GM21529 (cell line): ENCODE measurements around the gene INPP4A.
A peak's percentile ranks its signal among the peaks of the same experiment; 100 is the strongest.
"Not testable (repeated sequence)": the region's sequence is repeated elsewhere in the genome, so short reads cannot be mapped to it uniquely, and the experiment has no call there.

Source experiments
- ATAC-seq: cut with Tn5 transposase; IDR thresholded peaks from one replicate; pipeline ENCODE4 v1.9.1; 2021; ENCODE audit not compliant: unreplicated experiment

INPP4A gene

DNA sequence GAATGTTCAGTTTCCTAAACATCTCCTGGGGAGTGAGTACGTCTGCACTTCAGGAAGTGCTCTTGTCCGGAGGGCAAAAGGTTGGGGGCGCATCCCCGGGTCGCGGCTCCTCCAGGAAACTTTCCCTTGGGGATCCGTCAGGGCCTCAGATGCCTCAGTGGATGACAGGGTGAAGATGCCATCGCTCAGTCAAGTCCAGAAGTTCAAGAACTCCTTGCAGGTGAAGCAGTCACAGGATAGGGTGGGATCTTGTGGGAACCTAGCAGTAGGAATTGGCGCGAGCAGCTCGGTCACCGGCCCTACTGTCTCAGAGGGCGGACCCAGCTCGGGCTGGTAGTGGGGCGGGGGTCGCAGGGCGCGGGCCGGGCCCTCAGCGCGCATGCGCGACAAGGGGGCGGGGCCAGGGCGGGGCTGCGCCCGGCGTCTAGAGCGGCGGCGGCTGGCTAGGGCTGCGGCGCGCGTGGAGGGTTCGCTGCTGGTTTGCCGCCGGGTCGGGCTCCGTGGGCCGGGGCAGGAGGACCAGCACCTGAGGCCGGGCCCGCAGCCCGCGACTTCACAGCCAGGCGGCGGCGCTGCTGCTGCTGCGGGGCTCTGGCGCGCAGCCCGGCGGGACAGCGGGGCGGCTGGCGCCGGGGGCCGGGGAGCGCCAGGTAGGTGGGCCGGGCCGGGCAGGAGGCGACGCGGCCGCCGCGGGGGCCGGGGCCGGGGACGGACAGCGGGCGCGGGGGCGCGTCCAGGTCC lies at the start of gene INPP4A:
Gene INPP4A (plus strand): TSS at position 423 of the 741 bp plus-strand sequence. CDS start 75,191 bp downstream, outside the sequence.
- peak; percentile 77 for ATAC-seq

DNA sequence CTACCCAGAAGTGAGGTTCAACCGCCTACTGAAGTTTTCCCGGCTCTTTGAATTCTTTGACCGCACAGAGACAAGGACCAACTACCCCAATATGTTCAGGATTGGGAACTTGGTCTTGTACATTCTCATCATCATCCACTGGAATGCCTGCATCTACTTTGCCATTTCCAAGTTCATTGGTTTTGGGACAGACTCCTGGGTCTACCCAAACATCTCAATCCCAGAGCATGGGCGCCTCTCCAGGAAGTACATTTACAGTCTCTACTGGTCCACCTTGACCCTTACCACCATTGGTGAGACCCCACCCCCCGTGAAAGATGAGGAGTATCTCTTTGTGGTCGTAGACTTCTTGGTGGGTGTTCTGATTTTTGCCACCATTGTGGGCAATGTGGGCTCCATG lies 48.7 kb upstream of the INPP4A start:
- ATAC-seq: no peak

DNA sequence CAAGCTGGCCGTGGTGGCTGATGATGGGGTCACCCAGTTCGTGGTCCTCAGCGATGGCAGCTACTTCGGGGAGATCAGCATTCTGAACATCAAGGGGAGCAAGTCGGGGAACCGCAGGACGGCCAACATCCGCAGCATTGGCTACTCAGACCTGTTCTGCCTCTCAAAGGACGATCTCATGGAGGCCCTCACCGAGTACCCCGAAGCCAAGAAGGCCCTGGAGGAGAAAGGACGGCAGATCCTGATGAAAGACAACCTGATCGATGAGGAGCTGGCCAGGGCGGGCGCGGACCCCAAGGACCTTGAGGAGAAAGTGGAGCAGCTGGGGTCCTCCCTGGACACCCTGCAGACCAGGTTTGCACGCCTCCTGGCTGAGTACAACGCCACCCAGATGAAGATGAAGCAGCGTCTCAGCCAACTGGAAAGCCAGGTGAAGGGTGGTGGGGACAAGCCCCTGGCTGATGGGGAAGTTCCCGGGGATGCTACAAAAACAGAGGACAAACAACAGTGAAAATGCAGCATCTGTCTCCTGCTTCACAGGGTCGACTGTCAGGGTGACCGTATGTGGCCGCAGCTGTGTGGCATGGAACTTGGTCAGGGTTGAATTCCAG lies 47.8 kb upstream of the INPP4A start:
- ATAC-seq: no peak

DNA sequence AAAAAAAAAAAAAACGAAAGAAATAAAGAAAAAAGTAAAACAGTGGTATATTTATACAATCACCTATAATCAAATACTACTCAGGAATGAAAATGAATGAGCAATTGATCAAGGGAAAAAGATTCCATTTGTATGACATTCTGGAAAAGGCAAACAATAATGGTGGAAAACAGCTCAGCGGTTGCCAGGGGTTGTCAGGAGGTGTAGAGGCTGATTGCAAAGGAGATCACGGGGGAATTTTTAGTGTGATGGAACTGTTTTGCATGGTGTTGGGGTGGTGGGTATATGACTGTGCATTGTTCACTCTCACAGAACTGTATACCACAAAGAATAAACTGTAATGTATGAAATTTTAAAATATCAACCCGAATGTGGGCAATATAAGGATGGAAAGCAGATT lies 45.5 kb upstream of the INPP4A start:
- ATAC-seq: no peak

DNA sequence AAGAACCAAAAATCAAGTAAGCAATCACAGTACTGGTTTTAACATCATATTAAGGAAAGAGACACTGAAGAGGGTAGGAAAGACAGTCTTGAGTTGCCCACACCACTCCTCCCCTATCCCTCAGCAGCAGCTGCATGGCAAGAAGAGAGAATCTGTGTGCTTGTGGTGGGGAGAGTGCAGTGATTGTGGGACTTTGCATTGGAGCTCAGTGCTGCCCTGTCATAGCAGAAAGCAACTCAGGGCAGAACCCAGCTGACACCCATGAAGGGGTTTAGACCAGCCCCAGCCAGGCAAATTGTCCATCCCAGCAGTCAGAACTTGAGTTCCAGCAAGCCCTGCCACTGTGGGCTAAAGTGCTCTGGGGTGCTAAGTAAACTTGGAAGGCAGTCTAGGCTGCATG lies 40.8 kb upstream of the INPP4A start:
- no peak for ATAC-seq

DNA sequence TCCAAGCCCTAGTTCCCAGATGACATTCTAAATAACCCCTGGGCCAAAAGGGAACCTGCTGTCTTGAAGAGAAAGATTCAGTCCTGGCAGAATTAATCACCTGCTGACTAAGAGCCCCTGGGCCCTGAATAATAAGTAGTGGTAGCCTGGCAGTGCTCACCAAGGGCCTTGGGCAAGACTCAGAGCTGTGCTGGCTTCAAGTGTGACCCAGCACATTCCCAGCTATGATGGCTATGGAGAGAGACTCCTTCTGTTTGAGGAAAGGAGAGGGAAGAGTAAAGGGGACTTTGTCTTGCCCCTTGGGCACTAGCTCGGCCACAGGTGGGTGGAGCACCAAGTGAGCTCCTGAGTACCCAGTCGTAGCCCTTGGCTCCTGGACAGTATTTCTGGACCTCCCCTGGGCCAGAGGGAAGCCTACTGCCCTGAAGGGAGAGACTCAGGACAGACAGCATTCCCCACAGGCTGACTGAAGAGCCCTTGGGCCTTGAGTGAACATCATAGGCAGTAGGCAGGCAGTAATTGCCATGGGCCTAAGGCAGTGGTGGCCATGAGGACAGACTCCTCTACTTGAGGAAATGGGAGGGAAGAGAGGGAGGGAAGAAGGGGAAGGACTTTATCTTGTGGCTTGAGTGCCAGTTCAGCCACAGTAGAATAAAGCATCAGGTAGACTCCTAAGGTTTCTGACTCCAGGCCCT lies 40.0 kb upstream of the INPP4A start:
- no peak for ATAC-seq

DNA sequence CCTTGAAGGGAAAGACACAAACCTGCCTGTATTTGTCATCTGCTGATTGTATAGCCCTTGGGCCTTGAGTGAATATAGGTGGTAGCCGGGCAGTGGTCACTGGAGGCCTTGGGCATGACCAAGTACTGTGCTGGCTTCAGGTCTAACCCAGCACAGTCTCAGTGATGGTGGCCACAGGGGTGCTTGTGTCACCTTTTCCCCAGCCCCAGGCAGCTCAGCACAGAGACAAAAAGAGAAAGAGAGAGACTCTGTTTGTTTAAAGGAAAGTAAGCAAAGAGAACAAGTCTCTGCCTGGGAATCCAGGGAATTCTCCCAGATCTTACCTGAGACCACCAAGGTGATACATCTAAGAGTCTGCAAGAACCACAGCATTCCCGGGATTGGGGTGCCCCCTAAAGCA lies 39.4 kb upstream of the INPP4A start:
- ATAC-seq: no peak

DNA sequence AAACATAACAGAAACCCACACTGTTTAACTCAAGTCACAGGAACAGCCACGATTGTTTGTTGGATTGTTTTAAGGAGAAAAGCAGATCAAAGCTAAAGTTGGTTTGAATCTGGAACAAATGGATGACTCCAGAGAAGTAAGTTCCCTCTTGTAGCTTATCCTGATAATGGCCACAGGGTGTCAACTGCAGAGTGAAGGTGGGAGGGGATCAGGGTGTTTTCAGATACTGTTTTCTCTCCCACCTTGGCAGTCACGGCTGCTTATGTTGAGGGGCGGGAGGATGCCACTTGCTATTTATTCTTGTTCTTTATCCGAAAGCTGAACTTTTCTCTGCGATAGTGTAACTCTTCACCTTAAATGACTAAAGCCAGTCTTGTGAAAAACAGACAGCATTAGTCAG lies 36.5 kb upstream of the INPP4A start:
- ATAC-seq: no peak

DNA sequence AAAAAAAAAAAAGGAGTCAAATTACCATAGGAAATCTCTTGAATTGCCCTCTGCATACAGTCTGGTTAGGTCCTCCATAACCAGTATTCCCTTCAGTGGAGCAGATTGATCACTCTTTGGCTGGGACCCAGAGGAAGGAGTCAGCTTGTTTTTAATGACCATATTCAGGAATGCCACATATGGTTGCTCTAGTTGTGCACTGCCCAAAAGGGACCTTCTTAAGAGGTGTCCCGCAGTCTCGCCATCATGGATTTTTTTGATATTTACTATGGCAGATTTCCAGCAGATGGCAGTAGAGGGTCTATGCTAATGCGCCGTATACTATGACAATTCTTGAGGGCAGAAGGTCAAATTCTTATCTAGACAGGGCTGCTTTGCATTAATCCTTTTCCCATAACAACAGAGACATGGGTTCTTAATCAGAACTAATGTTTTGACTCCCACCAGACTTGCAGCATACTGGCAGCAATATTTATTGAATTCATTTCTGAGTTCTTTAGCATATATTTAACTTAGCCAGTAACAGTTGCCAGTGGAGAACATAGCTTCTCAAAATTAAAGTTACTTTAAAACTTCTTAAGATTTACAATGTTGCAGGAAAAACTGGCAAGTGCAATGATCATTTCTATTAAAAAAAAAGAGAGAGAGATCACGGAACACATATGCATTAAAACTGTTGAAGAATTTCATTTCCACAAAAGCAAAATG lies 31.8 kb upstream of the INPP4A start:
- peak; percentile 68 for ATAC-seq

DNA sequence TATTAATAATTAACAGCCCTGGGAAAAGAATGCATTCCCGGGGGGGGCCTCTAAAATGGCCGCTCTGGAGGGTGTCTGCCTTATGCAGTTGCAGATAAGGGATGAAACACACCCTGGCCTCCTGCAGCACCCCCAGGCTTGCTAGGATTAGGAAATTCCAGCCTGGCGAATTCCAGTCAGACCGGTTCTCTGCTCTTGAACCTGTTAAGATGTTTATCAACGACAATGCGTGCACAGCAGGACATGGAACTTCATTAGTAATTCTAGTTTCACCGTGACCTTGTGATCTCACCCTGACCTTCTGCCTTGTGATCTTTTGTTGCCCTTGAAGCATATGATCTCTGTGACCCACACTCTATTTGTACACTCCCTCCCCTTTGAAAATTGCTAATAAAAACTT lies 30.4 kb upstream of the INPP4A start:
- ATAC-seq: not testable (repeated sequence)

DNA sequence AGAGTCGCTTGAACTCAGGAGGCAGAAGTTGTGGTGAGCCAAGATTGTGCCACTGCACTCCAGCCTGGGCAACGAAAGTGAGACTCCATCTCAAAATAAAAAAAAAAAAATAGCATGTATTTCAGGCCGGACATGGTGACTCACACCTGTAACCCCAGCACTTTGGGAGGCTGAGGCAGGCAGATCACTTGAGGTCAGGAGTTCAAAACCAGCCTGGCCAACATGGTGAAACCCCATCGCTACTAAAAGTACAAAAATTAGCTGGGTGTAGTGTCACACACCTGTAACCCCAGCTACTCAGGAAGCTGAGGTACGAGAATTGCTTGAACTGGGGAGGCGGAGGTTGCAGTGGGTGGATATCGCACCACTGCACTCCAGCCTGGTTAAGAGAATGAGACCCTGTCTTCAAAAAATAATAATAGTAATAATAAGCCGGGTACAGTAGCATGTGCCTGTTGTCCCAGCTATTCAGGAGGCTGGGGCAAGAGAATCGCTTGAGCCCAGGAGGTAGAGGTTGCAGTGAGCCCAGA lies 28.9 kb upstream of the INPP4A start:
- not testable (repeated sequence) for ATAC-seq

DNA sequence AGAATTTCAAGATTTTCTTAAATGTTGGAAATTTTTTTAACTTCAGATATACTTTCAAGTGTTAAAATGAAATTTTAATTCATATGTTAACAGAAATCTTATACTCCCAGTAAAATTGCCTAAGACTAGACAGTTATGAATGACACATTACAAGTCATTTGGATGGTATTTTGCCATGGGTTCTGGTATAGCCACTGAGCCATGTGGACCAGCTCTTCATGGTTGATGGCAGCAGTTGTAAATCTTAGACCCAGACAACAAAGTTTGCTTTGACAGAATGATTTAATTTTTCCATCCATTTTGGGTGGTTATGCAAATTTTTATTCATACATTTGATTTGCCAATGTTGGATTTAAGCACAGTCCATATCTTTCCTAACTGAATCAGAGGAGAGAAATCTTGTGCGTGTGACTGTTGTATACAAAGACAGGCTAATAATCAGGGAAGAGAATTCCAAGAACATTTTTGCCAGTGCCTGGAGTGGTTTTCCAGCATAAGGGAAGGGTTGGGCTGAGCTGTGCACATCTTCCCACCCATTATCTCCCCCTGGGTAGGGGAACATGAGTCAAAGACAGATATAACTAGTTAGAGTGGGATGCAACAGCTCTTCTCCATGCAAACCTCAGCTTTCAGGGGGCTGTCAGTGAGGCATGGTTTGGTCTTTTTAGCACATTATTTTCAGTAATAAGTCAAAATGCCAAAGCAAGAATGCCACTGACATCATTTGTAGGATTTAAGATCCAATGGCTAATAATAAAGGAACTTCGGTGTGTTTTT lies 28.1 kb upstream of the INPP4A start:
- no peak for ATAC-seq

DNA sequence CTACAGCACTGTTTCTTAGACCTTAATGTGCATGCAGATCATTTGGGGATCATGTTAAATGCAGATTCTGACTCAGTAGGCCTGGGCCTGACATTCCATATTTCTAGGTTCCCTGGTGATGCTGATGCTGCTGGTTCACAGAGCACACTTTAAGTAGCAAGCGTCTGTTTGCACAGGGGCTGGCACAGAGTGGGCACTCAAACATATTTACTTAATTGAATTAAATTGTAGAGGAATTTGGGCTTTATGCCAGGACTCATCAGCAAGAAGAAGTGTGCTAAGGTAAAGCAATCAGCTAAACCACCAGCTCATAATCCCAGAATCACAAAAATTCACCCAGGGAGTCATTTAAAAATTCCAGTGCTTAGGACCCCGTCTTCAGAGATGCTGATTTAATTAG lies 25.1 kb upstream of the INPP4A start:
- no peak for ATAC-seq

DNA sequence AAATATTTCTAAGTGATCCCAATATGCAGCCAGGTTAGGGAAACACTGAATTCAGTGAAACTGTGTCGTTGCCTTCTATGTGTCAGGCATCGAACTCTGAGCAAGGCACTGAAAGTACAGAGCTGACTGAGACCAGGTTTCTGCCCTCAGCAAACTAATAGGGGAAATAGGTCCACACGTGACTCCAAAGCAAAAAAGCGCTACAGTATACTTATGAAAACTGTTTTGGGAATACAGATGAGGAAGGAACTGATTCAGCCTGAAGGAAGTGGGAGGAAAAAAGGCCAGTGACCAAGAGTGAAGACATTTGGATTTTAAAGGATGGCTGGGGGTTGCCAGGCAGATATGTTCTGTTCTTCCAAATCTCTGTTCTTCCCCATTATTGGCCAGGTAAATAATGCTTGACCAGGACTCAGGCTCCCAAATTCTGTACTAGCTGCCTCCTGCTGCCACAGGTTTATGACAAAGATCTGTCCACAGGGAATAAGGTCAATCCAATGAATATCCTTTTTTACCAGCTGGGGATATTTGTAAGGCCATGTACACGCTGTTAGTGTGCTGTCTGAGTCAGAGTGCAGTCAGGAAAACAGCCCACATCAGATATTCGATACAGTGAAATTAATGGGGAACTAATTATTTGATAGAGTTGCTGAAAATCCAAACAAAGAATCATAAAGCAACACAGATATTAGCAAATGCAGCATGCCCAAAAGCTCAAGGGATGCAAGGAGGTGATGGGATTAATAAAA lies 24.5 kb upstream of the INPP4A start:
- ATAC-seq: no peak

DNA sequence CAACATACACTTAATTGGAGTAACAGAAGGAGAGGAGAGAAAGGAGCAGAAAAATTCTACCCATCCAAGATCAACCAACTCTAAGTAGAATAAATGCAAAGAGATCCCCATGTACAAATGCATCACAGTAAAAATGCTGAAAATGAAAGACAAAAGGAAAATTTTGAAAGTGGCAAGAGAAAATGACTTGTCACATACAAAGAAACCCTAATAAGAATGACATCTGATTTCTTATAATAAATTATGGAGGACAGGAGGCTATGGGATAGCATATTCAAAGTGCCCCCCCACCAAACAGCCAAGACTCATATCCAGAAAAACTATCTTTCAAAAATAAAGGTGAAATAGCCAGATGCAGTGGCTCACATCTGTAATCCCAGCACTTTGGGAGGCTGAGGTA lies 22.2 kb upstream of the INPP4A start:
- no peak for ATAC-seq

DNA sequence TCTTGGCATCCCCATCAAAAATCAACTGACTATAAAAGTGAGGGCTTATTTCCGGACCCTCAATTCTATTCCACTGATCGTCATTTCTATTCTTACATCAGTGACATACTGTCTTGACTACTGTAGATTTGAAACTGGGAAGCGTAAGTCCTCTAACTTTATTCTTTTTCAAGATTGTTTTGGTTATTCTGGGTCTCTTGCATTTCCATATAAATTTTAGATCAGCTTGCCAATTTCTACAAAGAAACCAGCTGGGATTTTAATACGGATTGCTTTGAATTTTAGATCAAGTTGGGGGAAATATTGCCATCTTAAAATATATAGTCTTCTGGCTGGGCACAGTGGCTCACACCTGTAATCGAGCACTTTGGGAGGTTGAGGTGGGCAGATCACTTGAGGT lies 17.9 kb upstream of the INPP4A start:
- ATAC-seq: no peak

DNA sequence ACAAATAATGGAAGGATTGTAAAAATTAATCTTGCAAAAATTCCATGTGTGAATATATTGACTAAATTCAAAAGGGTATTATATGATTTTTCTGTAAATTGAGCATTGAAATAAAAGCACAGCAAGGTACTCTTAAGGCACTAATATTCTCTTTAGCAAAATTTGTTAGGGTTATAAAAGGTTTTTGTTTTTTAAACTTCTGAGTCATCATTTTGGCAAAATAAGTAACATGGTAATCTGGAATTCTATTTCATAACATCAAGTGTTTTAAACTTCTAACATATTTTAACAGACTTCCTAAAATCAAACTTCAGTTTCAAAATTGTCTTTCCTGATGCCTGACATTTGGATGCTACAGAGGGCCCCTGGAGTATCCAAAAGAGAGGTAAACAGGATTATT lies 12.5 kb upstream of the INPP4A start:
- no peak for ATAC-seq

DNA sequence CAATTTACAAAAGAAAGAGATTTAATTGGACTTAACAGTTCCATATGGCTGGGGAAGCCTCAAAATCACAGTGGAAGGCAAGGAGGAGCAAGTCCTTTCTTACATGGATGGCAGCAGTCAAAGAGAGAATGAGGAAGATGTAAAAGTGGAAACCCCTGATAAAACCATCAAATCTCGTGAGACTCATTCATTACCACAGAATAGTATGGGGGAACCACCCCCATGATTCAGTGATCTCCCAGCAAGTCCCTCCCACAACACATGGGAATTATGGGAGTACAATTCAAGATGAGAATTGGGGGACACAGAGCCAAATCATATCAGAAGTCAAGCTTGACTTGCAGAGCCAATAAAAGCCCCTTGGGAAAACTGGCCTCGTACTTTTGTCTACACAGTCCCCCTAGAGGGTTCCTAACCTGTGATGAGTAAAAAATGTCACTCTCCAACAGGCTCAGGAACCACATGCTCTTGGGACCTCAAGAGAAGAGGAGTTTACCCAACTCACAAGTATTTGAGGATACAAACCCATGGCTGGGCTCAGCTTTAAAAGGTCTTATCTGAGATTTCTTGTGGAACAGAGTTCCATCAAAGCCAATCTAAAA lies 11.2 kb upstream of the INPP4A start:
- no peak for ATAC-seq

DNA sequence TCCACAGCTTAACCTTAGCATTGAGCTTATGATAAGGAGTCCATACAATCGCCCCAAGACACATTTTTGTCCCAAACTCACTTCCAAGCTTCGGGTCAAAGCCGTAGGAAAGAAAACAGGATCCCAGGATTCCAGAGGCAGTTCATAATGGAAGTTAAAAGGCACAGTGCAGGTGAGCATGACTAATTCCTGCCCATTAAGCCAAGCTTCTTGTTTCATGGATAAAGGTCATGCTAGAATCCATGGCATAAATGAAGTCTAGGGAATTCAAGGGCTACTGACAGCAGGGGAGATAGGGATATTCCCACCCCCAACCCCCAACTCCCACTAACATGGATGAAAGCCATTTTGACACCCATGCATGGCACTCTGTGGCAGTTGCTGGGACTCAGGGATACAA lies 10.2 kb upstream of the INPP4A start:
- ATAC-seq: no peak
